ENCODE measurements around the gene ZNF253. TPM values are rescaled to one million over a fixed set of nuclear protein-coding genes. Genes with fewer than 3 reads are reported as not detected.

Gene ZNF253
- total and polyA plus RNA-seq, 10 of the 15 experiments (the other 5 are each of a cell fraction or from before 2014, with no cell fraction given): 2.6 to 8.9 (median 5.2) TPM

DNA sequence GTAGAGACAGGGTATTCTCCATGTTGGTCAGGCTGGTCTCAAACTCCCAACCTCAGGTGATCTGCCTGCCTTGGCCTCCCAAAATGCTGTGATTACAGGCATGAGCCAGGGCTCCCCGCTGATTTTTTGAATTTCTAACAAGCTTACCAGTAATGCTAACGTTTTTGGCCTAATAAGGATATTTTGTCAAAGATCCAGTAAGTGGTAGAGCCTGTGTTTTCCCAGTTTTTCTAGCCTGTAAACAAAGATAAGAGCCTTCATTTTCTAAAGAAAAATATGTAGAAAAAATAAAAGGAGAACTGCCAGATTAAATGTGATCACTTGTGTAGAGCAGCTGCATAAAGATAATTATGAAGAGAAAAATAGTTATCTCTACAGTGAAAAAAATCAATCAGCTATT is 72.8 kb downstream of the ZNF253 start (continued):
- no peak for TF ChIP-seq ASH2L (IDR thresholded peaks at IDR 0.05; ENCODE audit: borderline replicate concordance, low read depth)
- TF ChIP-seq, protein P1, sequence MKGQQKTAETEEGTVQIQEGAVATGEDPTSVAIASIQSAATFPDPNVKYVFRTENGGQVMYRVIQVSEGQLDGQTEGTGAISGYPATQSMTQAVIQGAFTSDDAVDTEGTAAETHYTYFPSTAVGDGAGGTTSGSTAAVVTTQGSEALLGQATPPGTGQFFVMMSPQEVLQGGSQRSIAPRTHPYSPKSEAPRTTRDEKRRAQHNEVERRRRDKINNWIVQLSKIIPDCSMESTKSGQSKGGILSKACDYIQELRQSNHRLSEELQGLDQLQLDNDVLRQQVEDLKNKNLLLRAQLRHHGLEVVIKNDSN (IDR thresholded peaks at IDR 0.05; ENCODE audit: borderline replicate concordance, extremely low read length, insufficient read depth, low read depth, low read length): no peak
- TF ChIP-seq CBX3 (IDR thresholded peaks at IDR 0.05; ENCODE audit: borderline replicate concordance, low read depth): no peak
- no peak for TF ChIP-seq BRCA1 (IDR thresholded peaks at IDR 0.05; ENCODE audit: low read depth, low read length)
- no peak for TF ChIP-seq PML (IDR thresholded peaks at IDR 0.05; ENCODE audit: low read length)
- TF ChIP-seq YY1 (IDR thresholded peaks at IDR 0.05; ENCODE audit: low read depth, low read length): no peak
- no peak for TF ChIP-seq NBN (IDR thresholded peaks at IDR 0.05)
- TF ChIP-seq, protein P2, sequence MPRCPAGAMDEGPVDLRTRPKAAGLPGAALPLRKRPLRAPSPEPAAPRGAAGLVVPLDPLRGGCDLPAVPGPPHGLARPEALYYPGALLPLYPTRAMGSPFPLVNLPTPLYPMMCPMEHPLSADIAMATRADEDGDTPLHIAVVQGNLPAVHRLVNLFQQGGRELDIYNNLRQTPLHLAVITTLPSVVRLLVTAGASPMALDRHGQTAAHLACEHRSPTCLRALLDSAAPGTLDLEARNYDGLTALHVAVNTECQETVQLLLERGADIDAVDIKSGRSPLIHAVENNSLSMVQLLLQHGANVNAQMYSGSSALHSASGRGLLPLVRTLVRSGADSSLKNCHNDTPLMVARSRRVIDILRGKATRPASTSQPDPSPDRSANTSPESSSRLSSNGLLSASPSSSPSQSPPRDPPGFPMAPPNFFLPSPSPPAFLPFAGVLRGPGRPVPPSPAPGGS (IDR thresholded peaks at IDR 0.05; ENCODE audit: borderline replicate concordance, insufficient read depth, low read depth, low read length, poor library complexity, severe bottlenecking): no peak

DNA sequence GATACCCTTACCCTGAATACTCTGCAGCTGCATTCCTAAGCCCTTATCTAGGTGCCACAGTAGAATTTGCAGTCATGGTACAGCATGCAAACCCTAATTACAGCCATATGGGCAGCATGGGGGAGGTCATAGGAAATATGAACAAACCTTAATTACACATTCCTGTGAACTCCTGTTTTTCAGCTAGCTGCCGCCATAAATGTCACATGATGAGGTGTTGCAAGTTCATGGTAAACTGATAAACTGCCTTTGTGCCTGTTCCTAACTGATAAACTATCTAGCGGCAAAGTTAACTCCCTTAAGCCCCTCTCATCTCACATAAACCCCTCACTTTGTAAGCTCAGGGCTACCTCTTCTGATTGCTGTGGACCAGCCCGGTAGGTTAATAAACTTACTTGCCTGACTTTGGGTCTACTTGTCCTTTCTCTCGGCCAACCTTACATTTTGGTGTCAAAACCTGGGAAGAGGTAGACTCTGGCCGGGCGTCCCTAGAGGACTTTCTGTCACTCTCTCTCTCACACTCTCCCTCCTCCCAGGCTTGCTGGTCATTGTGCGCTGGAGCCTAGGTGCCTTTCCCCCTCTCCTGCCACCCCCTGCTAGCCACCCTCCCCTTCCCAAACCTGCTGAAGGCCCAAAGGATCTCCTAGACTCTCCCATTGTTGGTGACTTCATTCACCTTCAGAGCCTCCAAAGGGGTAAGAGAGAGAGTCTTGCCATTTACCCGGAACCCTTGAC is 78.3 kb downstream of the ZNF253 start:
- H3K4me3 ChIP-seq: no peak overlapping the region
- no peak for FAIRE-seq
- H3K27ac ChIP-seq (ENCODE audit: control insufficient read depth, insufficient read depth): no peak overlapping the region
- no peaks in the 10 kb centered on the region for H3K36me3 ChIP-seq (ENCODE audit: control insufficient read depth in 2 of 2, insufficient read depth in 2 of 2, low read length in 1 of 2)
- no peak overlapping the region for H3K9ac ChIP-seq (ENCODE audit: control insufficient read depth, insufficient read depth, low read length)
- BruUV-seq (replicated peaks): no TSS peak
- ATAC-seq: no peak
- H3K4me2 ChIP-seq (ENCODE audit: control insufficient read depth, insufficient read depth): no peak overlapping the region
- TF ChIP-seq RAD51 (IDR thresholded peaks at IDR 0.05): no peak
- TF ChIP-seq TCF12 (IDR thresholded peaks at IDR 0.05; ENCODE audit: low read depth, low read length): no peak
- TF ChIP-seq JUNB (IDR thresholded peaks at IDR 0.05): no peak
- RAD21 ChIA-PET (ENCODE audit: unreplicated experiment): no interaction called here
- in situ Hi-C loops (cut with MboI): no loop called here
- 73% methylated on average over 8 of the region's 8 CpGs for WGBS (ENCODE audit: insufficient coverage, insufficient replicate concordance, low lambda C conversion rate, missing lambda C conversion rate)
- no peaks in the 10 kb centered on the region for H3K79me2 ChIP-seq (ENCODE audit: control insufficient read depth, insufficient read depth, low read length)
- H2AFZ ChIP-seq (ENCODE audit: control insufficient read depth, low read depth, low read length): no peak overlapping the region
- intact Hi-C loops (cut with micrococcal nuclease; ENCODE audit: unreplicated experiment): no loop called here
- H3K27me3 ChIP-seq (replicated peaks in 1 of 2; ENCODE audit: control insufficient read depth in 2 of 2, insufficient read depth in 2 of 2, low read length in 1 of 2): no peaks in the 10 kb centered on the region
- POLR2A ChIA-PET: no interaction called here
- H3K9me3 ChIP-seq (replicated peaks; ENCODE audit: control insufficient read depth, insufficient read depth, low read length): no peaks in the 10 kb centered on the region; the same call in 2 of the 3 replicates
- no peak for DNase-seq (ENCODE audit: low read depth, low spot score)
- CTCF ChIA-PET: no interaction called here
- SMC1A ChIA-PET (ENCODE audit: uncharacterized antibody, unreplicated experiment): no interaction called here
- no peaks in the 10 kb centered on the region for H4K20me1 ChIP-seq (ENCODE audit: control insufficient read depth, insufficient read depth)
- no peaks in the 10 kb centered on the region for H3K4me1 ChIP-seq (ENCODE audit: control insufficient read depth, insufficient read depth, low read length)

Other genes with a start within 250 kb of the ZNF253 start
Only the 7 nearest of the 10 such genes appear.
- 33.1 and 38.1 TPM in 2 replicates for gene ATP13A1, start 202.2 kb upstream of the ZNF253 start, total RNA-seq (2014; rRNA removed)
- gene ATP13A1, start 202.2 kb upstream of the ZNF253 start, total RNA-seq (2014; rRNA removed; fragmentation: Illumina TruSeq; extraction: Trizol): 12.9 and 17.4 TPM in 2 replicates
- 90.3 and 91.0 TPM in 2 replicates for gene ATP13A1, start 202.2 kb upstream of the ZNF253 start, total RNA-seq (2021)
- 14.0 and 21.4 TPM in 2 replicates for gene ATP13A1, start 202.2 kb upstream of the ZNF253 start, polyA plus RNA-seq (2011; rRNA removed)
- gene ATP13A1, start 202.2 kb upstream of the ZNF253 start, polyA plus RNA-seq (2014; fragmentation: Illumina TruSeq; extraction: Trizol): 13.1 and 21.1 TPM in 2 replicates
- gene ATP13A1, start 202.2 kb upstream of the ZNF253 start, polyA plus RNA-seq (2014; fragmentation: Nextera tagmentation; extraction: Ambion mirVana): 1 to 10 TPM in 1 of 2 experiments, under 1 TPM in 1; 0.37 to 1.4 TPM
- 51.7 and 68.6 TPM in 2 replicates for gene ATP13A1, start 202.2 kb upstream of the ZNF253 start, polyA plus RNA-seq (2014; rRNA removed)
- gene ATP13A1, start 202.2 kb upstream of the ZNF253 start, polyA plus RNA-seq (2016; fragmentation: Nextera tagmentation; extraction: Ambion mirVana): 10 to 100 TPM; 67.8 to 74.3 TPM
- 16.9 and 20.9 TPM in 2 replicates for gene ZNF101, start 197.0 kb upstream of the ZNF253 start, total RNA-seq (2014; rRNA removed)
- gene ZNF101, start 197.0 kb upstream of the ZNF253 start, total RNA-seq (2014; rRNA removed; fragmentation: Illumina TruSeq; extraction: Trizol): 25.1 and 28.0 TPM in 2 replicates
- gene ZNF101, start 197.0 kb upstream of the ZNF253 start, total RNA-seq (2021): 22.2 and 22.8 TPM in 2 replicates
- gene ZNF101, start 197.0 kb upstream of the ZNF253 start, polyA plus RNA-seq (2011; rRNA removed): 40.5 and 71.0 TPM in 2 replicates
- gene ZNF101, start 197.0 kb upstream of the ZNF253 start, polyA plus RNA-seq (2014; fragmentation: Illumina TruSeq; extraction: Trizol): 19.3 and 24.1 TPM in 2 replicates
- 10 to 100 TPM; 20.4 to 21.3 TPM for gene ZNF101, start 197.0 kb upstream of the ZNF253 start, polyA plus RNA-seq (2014; fragmentation: Nextera tagmentation; extraction: Ambion mirVana)
- gene ZNF101, start 197.0 kb upstream of the ZNF253 start, polyA plus RNA-seq (2014; rRNA removed): 15.2 and 15.9 TPM in 2 replicates
- 10 to 100 TPM; 16.3 to 17.1 TPM for gene ZNF101, start 197.0 kb upstream of the ZNF253 start, polyA plus RNA-seq (2016; fragmentation: Nextera tagmentation; extraction: Ambion mirVana)
- 4.6 and 5.0 TPM in 2 replicates for gene ZNF14, start 132.8 kb upstream of the ZNF253 start, total RNA-seq (2014; rRNA removed)
- gene ZNF14, start 132.8 kb upstream of the ZNF253 start, total RNA-seq (2014; rRNA removed; fragmentation: Illumina TruSeq; extraction: Trizol): 6.7 and 7.1 TPM in 2 replicates
- gene ZNF14, start 132.8 kb upstream of the ZNF253 start, total RNA-seq (2021): 3.1 and 3.3 TPM in 2 replicates
- 5.5 and 8.9 TPM in 2 replicates for gene ZNF14, start 132.8 kb upstream of the ZNF253 start, polyA plus RNA-seq (2011; rRNA removed)
- 4.6 and 6.4 TPM in 2 replicates for gene ZNF14, start 132.8 kb upstream of the ZNF253 start, polyA plus RNA-seq (2014; fragmentation: Illumina TruSeq; extraction: Trizol)
- gene ZNF14, start 132.8 kb upstream of the ZNF253 start, polyA plus RNA-seq (2014; fragmentation: Nextera tagmentation; extraction: Ambion mirVana): 1 to 10 TPM; 3.1 to 3.8 TPM
- 2.5 and 2.8 TPM in 2 replicates for gene ZNF14, start 132.8 kb upstream of the ZNF253 start, polyA plus RNA-seq (2014; rRNA removed)
- 1 to 10 TPM; 6.7 to 7.2 TPM for gene ZNF14, start 132.8 kb upstream of the ZNF253 start, polyA plus RNA-seq (2016; fragmentation: Nextera tagmentation; extraction: Ambion mirVana)
- 8.0 and 12.0 TPM in 2 replicates for gene ZNF506, start 44.1 kb upstream of the ZNF253 start, total RNA-seq (2014; rRNA removed)
- 11.7 and 12.0 TPM in 2 replicates for gene ZNF506, start 44.1 kb upstream of the ZNF253 start, total RNA-seq (2014; rRNA removed; fragmentation: Illumina TruSeq; extraction: Trizol)
- gene ZNF506, start 44.1 kb upstream of the ZNF253 start, total RNA-seq (2021): 8.6 and 8.8 TPM in 2 replicates
- 5.9 and 10.2 TPM in 2 replicates for gene ZNF506, start 44.1 kb upstream of the ZNF253 start, polyA plus RNA-seq (2011; rRNA removed)
- gene ZNF506, start 44.1 kb upstream of the ZNF253 start, polyA plus RNA-seq (2014; fragmentation: Illumina TruSeq; extraction: Trizol): 7.2 and 8.7 TPM in 2 replicates
- gene ZNF506, start 44.1 kb upstream of the ZNF253 start, polyA plus RNA-seq (2014; fragmentation: Nextera tagmentation; extraction: Ambion mirVana): 1 to 10 TPM; 3.5 to 4.0 TPM
- 5.2 and 7.4 TPM in 2 replicates for gene ZNF506, start 44.1 kb upstream of the ZNF253 start, polyA plus RNA-seq (2014; rRNA removed)
- gene ZNF506, start 44.1 kb upstream of the ZNF253 start, polyA plus RNA-seq (2016; fragmentation: Nextera tagmentation; extraction: Ambion mirVana): 1 to 10 TPM; 7.8 to 9.1 TPM
- gene ZNF93, start 35.1 kb downstream of the ZNF253 start, total RNA-seq (2014; rRNA removed): 1.1 and 2.0 TPM in 2 replicates
- gene ZNF93, start 35.1 kb downstream of the ZNF253 start, total RNA-seq (2014; rRNA removed; fragmentation: Illumina TruSeq; extraction: Trizol): 2.1 and 2.6 TPM in 2 replicates
- gene ZNF93, start 35.1 kb downstream of the ZNF253 start, total RNA-seq (2021): 0.58 and 0.77 TPM in 2 replicates
- 7.9 and 8.8 TPM in 2 replicates for gene ZNF93, start 35.1 kb downstream of the ZNF253 start, polyA plus RNA-seq (2011; rRNA removed)
- 2.0 and 2.2 TPM in 2 replicates for gene ZNF93, start 35.1 kb downstream of the ZNF253 start, polyA plus RNA-seq (2014; fragmentation: Illumina TruSeq; extraction: Trizol)
- 1 to 10 TPM; 1.4 to 1.9 TPM for gene ZNF93, start 35.1 kb downstream of the ZNF253 start, polyA plus RNA-seq (2014; fragmentation: Nextera tagmentation; extraction: Ambion mirVana)
- 0.70 and 2.0 TPM in 2 replicates for gene ZNF93, start 35.1 kb downstream of the ZNF253 start, polyA plus RNA-seq (2014; rRNA removed)
- gene ZNF93, start 35.1 kb downstream of the ZNF253 start, polyA plus RNA-seq (2016; fragmentation: Nextera tagmentation; extraction: Ambion mirVana): 1 to 10 TPM; 2.4 to 3.0 TPM
- 0.06 TPM in 1 of 2 replicates, not detected in the other for gene ZNF682, start 173.6 kb downstream of the ZNF253 start, total RNA-seq (2014; rRNA removed)
- 0.27 TPM in 1 of 2 replicates, not detected in the other for gene ZNF682, start 173.6 kb downstream of the ZNF253 start, total RNA-seq (2014; rRNA removed; fragmentation: Illumina TruSeq; extraction: Trizol)
- gene ZNF682, start 173.6 kb downstream of the ZNF253 start, total RNA-seq (2021): 0.23 and 0.98 TPM in 2 replicates
- gene ZNF682, start 173.6 kb downstream of the ZNF253 start, polyA plus RNA-seq (2011; rRNA removed): 1.6 and 2.9 TPM in 2 replicates
- 0.13 and 0.35 TPM in 2 replicates for gene ZNF682, start 173.6 kb downstream of the ZNF253 start, polyA plus RNA-seq (2014; fragmentation: Illumina TruSeq; extraction: Trizol)
- under 1 TPM in 1 of 2 experiments, not detected in 1; 0.55 TPM for gene ZNF682, start 173.6 kb downstream of the ZNF253 start, polyA plus RNA-seq (2014; fragmentation: Nextera tagmentation; extraction: Ambion mirVana)
- gene ZNF682, start 173.6 kb downstream of the ZNF253 start, polyA plus RNA-seq (2014; rRNA removed): 0.31 TPM in 1 of 2 replicates, not detected in the other
- not detected for gene ZNF682, start 173.6 kb downstream of the ZNF253 start, polyA plus RNA-seq (2016; fragmentation: Nextera tagmentation; extraction: Ambion mirVana)
- gene ZNF90, start 212.1 kb downstream of the ZNF253 start, total RNA-seq (2014; rRNA removed): 0.06 and 0.16 TPM in 2 replicates
- 0.18 TPM in 2 replicates for gene ZNF90, start 212.1 kb downstream of the ZNF253 start, total RNA-seq (2014; rRNA removed; fragmentation: Illumina TruSeq; extraction: Trizol)
- gene ZNF90, start 212.1 kb downstream of the ZNF253 start, total RNA-seq (2021): 0.21 TPM in 1 of 2 replicates, not detected in the other
- gene ZNF90, start 212.1 kb downstream of the ZNF253 start, polyA plus RNA-seq (2011; rRNA removed): 1.3 and 1.9 TPM in 2 replicates
- 0.07 and 0.11 TPM in 2 replicates for gene ZNF90, start 212.1 kb downstream of the ZNF253 start, polyA plus RNA-seq (2014; fragmentation: Illumina TruSeq; extraction: Trizol)
- under 1 TPM; 0.07 to 0.13 TPM for gene ZNF90, start 212.1 kb downstream of the ZNF253 start, polyA plus RNA-seq (2014; fragmentation: Nextera tagmentation; extraction: Ambion mirVana)
- gene ZNF90, start 212.1 kb downstream of the ZNF253 start, polyA plus RNA-seq (2014; rRNA removed): 0.15 and 0.24 TPM in 2 replicates
- gene ZNF90, start 212.1 kb downstream of the ZNF253 start, polyA plus RNA-seq (2016; fragmentation: Nextera tagmentation; extraction: Ambion mirVana): under 1 TPM; 0.21 to 0.35 TPM